Sigmoid colon (tissue), 7 donors: ENCODE measurements around the gene DCST1. TPM values are rescaled to one million over a fixed set of nuclear protein-coding genes. Genes with fewer than 3 reads are reported as not detected.

Source experiments
- DNase-seq: peaks from one replicate; pipeline ENCODE4 v3.0.0-alpha.2; 2019
- H3K27ac ChIP-seq, 4 donors: fragments of 200-600 bp; sonication (generic); one replicate each; pipeline ENCODE4 v1.5.1; 2016 to 2019; ENCODE audit warnings: mild to moderate bottlenecking in 1 of 4
- H3K27me3 ChIP-seq, 3 donors: fragments of 200-600 bp; sonication (generic); one replicate each; pipeline ENCODE4 v1.5.1; 2019; ENCODE audit warnings: mild to moderate bottlenecking in 1 of 3
- H3K36me3 ChIP-seq, 4 donors: fragments of 200-600 bp; sonication (generic); one replicate each; pipeline ENCODE4 v1.5.1; 2016 to 2019
- H3K4me1 ChIP-seq, 4 donors: fragments of 200-600 bp; sonication (generic); one replicate each; pipeline ENCODE4 v1.5.1; 2017 to 2019
- H3K4me3 ChIP-seq, 4 donors: fragments of 200-600 bp; sonication (generic); one replicate each; pipeline ENCODE4 v1.5.1; 2017 to 2019; ENCODE audit warnings: mild to moderate bottlenecking in 2 of 4, moderate library complexity in 1 of 4
- H3K9me3 ChIP-seq, 4 donors: fragments of 200-600 bp in 3 of 4; sonication (generic) in 3 of 4; one replicate each; pipeline versions ENCODE4 v1.5.1 to v1.6.1; 2013 to 2019
- CTCF ChIP-seq, 4 experiments: fragments of 450-650 bp in 3 of 4; fragments of 200-600 bp in 1 of 4; IDR thresholded peaks; one replicate each; pipeline ENCODE4 v1.5.1; 2016 to 2019; ENCODE audit warnings: antibody characterized with exemption in 4 of 4, mild to moderate bottlenecking in 3 of 4, moderate library complexity in 2 of 4
- EP300 ChIP-seq, 4 donors: sonication (generic); formaldehyde crosslinking; IDR thresholded peaks; one replicate each; pipeline ENCODE4 v1.6.1; 2017; ENCODE audit warnings: antibody characterized with exemption in 4 of 4
- POLR2A ChIP-seq, 2 donors: fragments of 450-650 bp; IDR thresholded peaks; one replicate each; pipeline ENCODE4 v1.6.1; 2016; ENCODE audit warnings: antibody characterized with exemption in 2 of 2, mild to moderate bottlenecking in 2 of 2, moderate library complexity in 2 of 2
- POLR2AphosphoS5 ChIP-seq, 4 donors: sonication (generic); formaldehyde crosslinking; IDR thresholded peaks; one replicate each; pipeline ENCODE4 v1.6.1; 2017; ENCODE audit warnings: antibody characterized with exemption in 4 of 4
- WGBS, 2 donors: extraction: QIAGEN DNeasy Blood & Tissue Kit; methylation state at CpG; one replicate each; pipeline ENCODE4 v1.1.7; 2013; 5-methylcytosine and 5-hydroxymethylcytosine counted together
- intact Hi-C: fragments of 100-400 bp; cut with DNase I; formaldehyde crosslinking; loops from one replicate; pipeline ENCODE4 v1.15.1; 2023
- polyA plus RNA-seq, 3 donors: library from polyadenylated mRNA; stranded (reverse); fragments of 200-250 nt; gene quantifications; one replicate each; pipeline ENCODE4 v1.2.3, GENCODE V29; 2013
- total RNA-seq, 4 donors: library from RNA; depleted of rRNA; stranded (reverse); fragments of >200 nt; gene quantifications; one replicate each; pipeline ENCODE4 v1.1.0, GENCODE V29; 2016
- donor health status: healthy with polysubstance abuse.
- donor health status: Bipolar disorder and iron deficiency.
- donor health status: healthy.

The DCST1 gene
- total and polyA plus RNA-seq, 7 donors: 0.09 to 0.16 TPM; not detected in 5

- DNase-seq: no peak
- TF ChIP-seq POLR2A (IDR thresholded peaks at IDR 0.05): no peak
- TF ChIP-seq CTCF (IDR thresholded peaks at IDR 0.05): no peak
- TF ChIP-seq POLR2AphosphoS5 (IDR thresholded peaks at IDR 0.05): no peak
- TF ChIP-seq EP300 (IDR thresholded peaks at IDR 0.05): no peak
- H3K4me3 ChIP-seq: no peak overlapping the region
- H3K36me3 ChIP-seq: peaks cover 0 to 15% (median 7%) of the 10 kb centered on the region in 4 donors
- WGBS, 2 donors: 33 to 40% methylated on average over 11 of the region's 11 CpGs
- peaks cover 0 to 82% (median 65%) of the 10 kb centered on the region in 4 donors for H3K4me1 ChIP-seq
- intact Hi-C loops: no loop called here
- H3K27ac ChIP-seq: peak overlapping the region; percentile 64 to 98 (median 97)
- H3K27me3 ChIP-seq: no peaks in the 10 kb centered on the region
- H3K9me3 ChIP-seq: no peaks in the 10 kb centered on the region
These were observed 23.3 kb upstream of the DCST1 start for GRCh38 chr1:155010211-155010918.

GRCh38 chr1:155011004-155011416, 22.6 kb upstream of the DCST1 start:
- Histone ChIP-seq H3K4me3 (no peak overlapping the region), H3K27me3 (no peaks in the 10 kb centered on the region), H3K9me3 (no peaks in the 10 kb centered on the region), H3K4me1 (peaks cover 0 to 76% (median 58%) of the 10 kb centered on the region in 4 donors), H3K36me3 (peaks cover 0 to 21% (median 9%) of the 10 kb centered on the region in 4 donors), H3K27ac (peak overlapping the region; percentile 64 to 98 (median 97))
- WGBS, 2 donors: 62 to 78% methylated on average over 5 of the region's 5 CpGs
- TF ChIP-seq EP300 (IDR thresholded peaks at IDR 0.05) (no peak), CTCF (IDR thresholded peaks at IDR 0.05) (no peak), POLR2A (IDR thresholded peaks at IDR 0.05) (no peak), POLR2AphosphoS5 (IDR thresholded peaks at IDR 0.05) (no peak)
- no peak for DNase-seq
- intact Hi-C loops: no loop called here

DNA sequence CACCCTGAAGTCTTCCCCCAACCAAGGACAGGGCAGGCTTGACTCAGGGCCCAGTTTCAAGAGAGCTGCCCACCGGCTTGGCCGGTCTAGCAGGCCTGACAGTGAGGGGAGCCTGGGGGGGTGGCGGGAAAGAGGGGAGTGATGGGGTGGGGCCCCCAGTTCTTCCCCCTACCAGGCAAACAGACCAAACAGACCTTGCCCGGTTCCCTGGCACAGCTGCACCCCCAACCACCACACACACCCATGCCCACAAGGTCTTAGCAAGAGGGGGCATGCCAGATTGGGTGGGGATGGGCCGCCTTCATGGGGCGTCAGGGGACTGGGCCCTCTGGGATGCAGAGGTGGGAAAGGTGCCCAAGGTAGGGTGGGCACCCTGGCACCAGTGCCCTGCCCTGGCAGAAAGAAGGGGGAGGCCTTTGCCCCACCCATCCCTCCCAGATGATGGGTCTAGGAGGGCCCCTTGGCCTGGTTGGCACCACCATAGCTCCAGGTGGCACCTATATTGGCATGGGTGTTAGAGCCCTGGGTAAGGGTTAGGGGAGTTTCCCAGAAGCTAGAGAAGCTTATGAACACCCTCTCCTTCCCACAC, 22.1 kb upstream of the DCST1 start:
- Histone ChIP-seq H3K36me3 (peaks cover 0 to 27% (median 9%) of the 10 kb centered on the region in 4 donors), H3K4me3 (no peak overlapping the region), H3K27me3 (no peaks in the 10 kb centered on the region), H3K27ac (peak overlapping the region; percentile 64 to 98 (median 97)), H3K4me1 (peaks cover 0 to 73% (median 56%) of the 10 kb centered on the region in 4 donors), H3K9me3 (no peaks in the 10 kb centered on the region)
- intact Hi-C loops: no loop called here
- TF ChIP-seq EP300 (IDR thresholded peaks at IDR 0.05): no peak
- no peak for TF ChIP-seq CTCF (IDR thresholded peaks at IDR 0.05)
- TF ChIP-seq POLR2AphosphoS5 (IDR thresholded peaks at IDR 0.05): no peak
- no peak for TF ChIP-seq POLR2A (IDR thresholded peaks at IDR 0.05)
- no peak for DNase-seq
- 69 to 88% methylated on average over 6 of the region's 6 CpGs for WGBS, 2 donors

DNA sequence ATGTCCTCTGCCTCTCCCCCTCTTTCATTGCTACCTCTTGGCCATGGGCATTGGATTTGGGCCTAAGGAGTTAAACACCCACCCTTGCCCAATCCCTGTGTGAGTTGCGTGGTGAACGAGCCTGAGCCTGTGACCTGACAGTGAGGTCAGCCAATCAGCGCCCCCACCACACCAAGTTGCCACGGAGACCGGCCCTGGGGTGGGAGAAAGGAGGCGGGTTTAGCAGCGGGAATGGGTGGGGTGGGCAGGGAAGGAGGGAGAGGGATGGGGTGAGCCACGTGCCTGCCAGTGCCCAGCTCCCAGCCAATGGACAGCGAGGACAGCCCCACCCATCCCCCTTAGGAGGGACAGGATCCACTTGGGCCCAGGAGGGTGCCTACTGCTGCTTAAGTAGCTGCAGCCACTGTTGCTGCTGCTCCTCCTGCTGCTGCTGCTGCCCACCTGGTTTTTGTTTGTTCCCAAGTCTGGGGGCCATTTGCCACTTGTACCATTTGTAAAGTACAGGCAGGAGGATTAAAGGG, 21.5 kb upstream of the DCST1 start:
- peaks cover 0 to 73% (median 56%) of the 10 kb centered on the region in 4 donors for H3K4me1 ChIP-seq
- intact Hi-C loops: no loop called here
- 5 to 40% methylated on average over 9 of the region's 9 CpGs for WGBS, 2 donors

More for the DNA sequence above, 21.5 kb upstream of the DCST1 start:
- Histone ChIP-seq H3K27ac (peak overlapping the region; percentile 64 to 98 (median 97)), H3K4me3 (no peak overlapping the region), H3K27me3 (no peaks in the 10 kb centered on the region), H3K36me3 (peaks cover 0 to 28% (median 9%) of the 10 kb centered on the region in 4 donors), H3K9me3 (no peaks in the 10 kb centered on the region)
- DNase-seq: peak; percentile 90
- TF ChIP-seq EP300 (IDR thresholded peaks at IDR 0.05): no peak
- TF ChIP-seq POLR2A (IDR thresholded peaks at IDR 0.05): peak in 1 of 2 donors; percentile 57
- TF ChIP-seq CTCF (IDR thresholded peaks at IDR 0.05): no peak
- peak in 2 of 4 donors; percentile 16 to 60 for TF ChIP-seq POLR2AphosphoS5 (IDR thresholded peaks at IDR 0.05)
